ENCODE results near the gene EBF3. TPM values are rescaled to one million over a fixed set of nuclear protein-coding genes. Genes with fewer than 3 reads are reported as not detected.

EBF3 gene
- total and polyA plus RNA-seq, 7 donors, result 1.2 to 8.9 (median 4.5) TPM; not detected in 1

GRCh38 chr10:129919358-129919757 lies 44.7 kb downstream of the EBF3 start:
- WGBS, 2 donors, result 78 to 83% methylated on average over 4 of the region's 4 CpGs
- intact Hi-C loops (cut with DNase I), result no loop called here

GRCh38 chr10:129918836-129919235 lies 45.2 kb downstream of the EBF3 start:
- 76 to 85% methylated on average over 8 of the region's 8 CpGs for WGBS, 2 donors
- Histone ChIP-seq H3K4me3 (no peak overlapping the region), H3K27me3 (no peaks in the 10 kb centered on the region), H3K27ac (no peak overlapping the region), H3K4me1 (no peaks in the 10 kb centered on the region), H3K36me3 (no peaks in the 10 kb centered on the region), H3K9me3 (no peaks in the 10 kb centered on the region)
- intact Hi-C loops (cut with DNase I), result no loop called here
- DNase-seq, result peak; percentile 25
- no peak for TF ChIP-seq EP300 (IDR thresholded peaks at IDR 0.05)
- no peak for TF ChIP-seq POLR2A (IDR thresholded peaks at IDR 0.05)
- TF ChIP-seq POLR2AphosphoS5 (IDR thresholded peaks at IDR 0.05), result no peak
- TF ChIP-seq, protein P1, sequence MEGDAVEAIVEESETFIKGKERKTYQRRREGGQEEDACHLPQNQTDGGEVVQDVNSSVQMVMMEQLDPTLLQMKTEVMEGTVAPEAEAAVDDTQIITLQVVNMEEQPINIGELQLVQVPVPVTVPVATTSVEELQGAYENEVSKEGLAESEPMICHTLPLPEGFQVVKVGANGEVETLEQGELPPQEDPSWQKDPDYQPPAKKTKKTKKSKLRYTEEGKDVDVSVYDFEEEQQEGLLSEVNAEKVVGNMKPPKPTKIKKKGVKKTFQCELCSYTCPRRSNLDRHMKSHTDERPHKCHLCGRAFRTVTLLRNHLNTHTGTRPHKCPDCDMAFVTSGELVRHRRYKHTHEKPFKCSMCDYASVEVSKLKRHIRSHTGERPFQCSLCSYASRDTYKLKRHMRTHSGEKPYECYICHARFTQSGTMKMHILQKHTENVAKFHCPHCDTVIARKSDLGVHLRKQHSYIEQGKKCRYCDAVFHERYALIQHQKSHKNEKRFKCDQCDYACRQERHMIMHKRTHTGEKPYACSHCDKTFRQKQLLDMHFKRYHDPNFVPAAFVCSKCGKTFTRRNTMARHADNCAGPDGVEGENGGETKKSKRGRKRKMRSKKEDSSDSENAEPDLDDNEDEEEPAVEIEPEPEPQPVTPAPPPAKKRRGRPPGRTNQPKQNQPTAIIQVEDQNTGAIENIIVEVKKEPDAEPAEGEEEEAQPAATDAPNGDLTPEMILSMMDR (IDR thresholded peaks at IDR 0.05), result no peak

More at GRCh38 chr10:129919358-129919757, 44.7 kb downstream of the EBF3 start:
- DNase-seq, result peak; percentile 48
- H3K27me3 ChIP-seq, result no peaks in the 10 kb centered on the region
- no peak overlapping the region for H3K27ac ChIP-seq
- H3K4me3 ChIP-seq, result no peak overlapping the region
- no peaks in the 10 kb centered on the region for H3K4me1 ChIP-seq
- H3K9me3 ChIP-seq, result no peaks in the 10 kb centered on the region
- no peaks in the 10 kb centered on the region for H3K36me3 ChIP-seq
- TF ChIP-seq EP300 (IDR thresholded peaks at IDR 0.05) (no peak), POLR2AphosphoS5 (IDR thresholded peaks at IDR 0.05) (no peak), POLR2A (IDR thresholded peaks at IDR 0.05) (no peak)
- TF ChIP-seq, protein P1 (IDR thresholded peaks at IDR 0.05), result no peak

DNA sequence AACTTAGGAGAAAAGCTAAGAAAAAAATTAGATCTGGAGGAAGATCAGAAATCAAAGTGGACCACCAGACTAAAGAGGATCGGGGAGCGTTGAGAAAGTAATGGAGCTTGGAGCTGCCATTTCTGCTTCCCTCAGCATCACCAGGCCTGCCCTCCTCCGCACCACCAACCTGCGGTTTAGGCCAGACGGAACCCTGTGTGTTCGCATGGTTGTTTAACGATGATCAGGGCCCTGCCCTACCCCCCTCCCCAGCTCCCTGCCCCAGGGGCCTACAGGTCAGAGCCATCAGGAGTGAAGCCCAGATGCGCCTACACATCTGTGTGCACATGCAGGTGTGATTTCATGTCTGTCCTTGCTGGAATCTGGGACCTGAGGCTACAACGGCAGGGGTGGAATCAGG lies 45.7 kb downstream of the EBF3 start:
- DNase-seq, result peak; percentile 56

DNA sequence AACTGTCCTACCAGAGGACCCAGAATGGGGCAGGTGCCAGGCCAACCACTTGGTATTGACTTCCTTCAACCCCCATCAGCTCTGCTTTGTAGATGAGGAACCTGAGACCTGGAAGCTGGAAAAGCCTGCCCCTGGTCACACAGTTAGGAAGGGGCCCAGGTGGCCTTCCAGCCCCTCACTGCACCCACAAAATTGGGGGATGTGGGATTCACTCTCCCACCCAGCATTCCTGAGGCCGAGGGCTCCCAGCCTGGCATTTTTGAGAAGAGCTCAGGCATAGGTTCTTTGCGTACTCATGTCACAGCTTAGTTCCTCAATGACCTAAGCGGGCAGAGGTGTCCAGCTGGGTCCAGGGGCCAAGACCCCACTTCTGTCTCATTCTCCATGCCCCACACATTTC lies 46.1 kb downstream of the EBF3 start:
- no peaks in the 10 kb centered on the region for H3K27me3 ChIP-seq
- no peak overlapping the region for H3K4me3 ChIP-seq
- intact Hi-C loops (cut with DNase I), result no loop called here
- 94 to 97% methylated on average over 3 of the region's 3 CpGs for WGBS, 2 donors
- peak; percentile 18 for DNase-seq
- H3K4me1 ChIP-seq, result no peaks in the 10 kb centered on the region
- no peaks in the 10 kb centered on the region for H3K9me3 ChIP-seq
- TF ChIP-seq EP300 (IDR thresholded peaks at IDR 0.05), result no peak
- TF ChIP-seq, protein P1 (IDR thresholded peaks at IDR 0.05), result no peak
- TF ChIP-seq POLR2A (IDR thresholded peaks at IDR 0.05), result no peak
- no peak for TF ChIP-seq POLR2AphosphoS5 (IDR thresholded peaks at IDR 0.05)
- H3K27ac ChIP-seq, result no peak overlapping the region
- H3K36me3 ChIP-seq, result no peaks in the 10 kb centered on the region

More for the DNA sequence above, 45.7 kb downstream of the EBF3 start:
- no peaks in the 10 kb centered on the region for H3K4me1 ChIP-seq
- TF ChIP-seq, protein P1 (IDR thresholded peaks at IDR 0.05), result no peak
- TF ChIP-seq POLR2A (IDR thresholded peaks at IDR 0.05), result no peak
- H3K27ac ChIP-seq, result no peak overlapping the region
- intact Hi-C loops (cut with DNase I), result no loop called here
- H3K4me3 ChIP-seq, result no peak overlapping the region
- no peaks in the 10 kb centered on the region for H3K36me3 ChIP-seq
- 92 to 94% methylated on average over 9 of the region's 9 CpGs for WGBS, 2 donors
- no peaks in the 10 kb centered on the region for H3K27me3 ChIP-seq
- no peaks in the 10 kb centered on the region for H3K9me3 ChIP-seq

DNA sequence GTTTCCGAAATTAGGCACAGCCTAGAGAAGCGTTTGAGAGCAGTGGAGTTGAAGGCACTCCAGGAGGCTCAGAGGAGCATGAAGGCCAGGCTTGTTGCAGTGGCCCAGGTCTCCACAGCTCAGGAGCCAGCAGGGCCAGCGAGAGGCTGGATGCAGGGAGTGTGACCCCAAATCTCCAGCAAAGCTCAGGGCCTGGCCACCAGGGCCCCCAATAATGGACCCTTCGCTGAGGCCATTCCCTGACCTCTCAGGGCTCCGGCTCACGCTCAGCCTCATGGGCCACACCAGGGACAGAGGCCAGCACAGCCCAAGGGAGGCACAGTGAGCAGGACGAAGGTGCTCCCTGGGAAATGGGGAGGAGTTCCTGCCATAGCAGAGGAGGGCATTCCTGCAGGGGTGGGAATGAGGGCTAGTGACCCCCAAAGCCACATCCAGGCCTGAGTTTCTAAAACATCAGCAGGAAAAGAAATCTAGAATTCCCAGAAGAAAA lies 47.5 kb downstream of the EBF3 start:
- Histone ChIP-seq H3K36me3 (no peaks in the 10 kb centered on the region), H3K4me3 (no peak overlapping the region), H3K9me3 (no peaks in the 10 kb centered on the region), H3K27ac (no peak overlapping the region), H3K27me3 (no peaks in the 10 kb centered on the region), H3K4me1 (no peaks in the 10 kb centered on the region)
- intact Hi-C loops (cut with DNase I), result no loop called here
- peak; percentile 49 for DNase-seq
- TF ChIP-seq POLR2A (IDR thresholded peaks at IDR 0.05), result no peak
- TF ChIP-seq, protein P1 (IDR thresholded peaks at IDR 0.05), result no peak
- TF ChIP-seq POLR2AphosphoS5 (IDR thresholded peaks at IDR 0.05), result no peak
- TF ChIP-seq EP300 (IDR thresholded peaks at IDR 0.05), result no peak
- 88 to 91% methylated on average over 7 of the region's 7 CpGs for WGBS, 2 donors

Measured in sigmoid colon (tissue), 7 donors.